ENCODE results near the gene ROR2. TPM values are rescaled to one million over a fixed set of nuclear protein-coding genes. Genes with fewer than 3 reads are reported as not detected.

The ROR2 gene
- total RNA-seq, 1 donor from 2014 or later, result 18.6 TPM

DNA sequence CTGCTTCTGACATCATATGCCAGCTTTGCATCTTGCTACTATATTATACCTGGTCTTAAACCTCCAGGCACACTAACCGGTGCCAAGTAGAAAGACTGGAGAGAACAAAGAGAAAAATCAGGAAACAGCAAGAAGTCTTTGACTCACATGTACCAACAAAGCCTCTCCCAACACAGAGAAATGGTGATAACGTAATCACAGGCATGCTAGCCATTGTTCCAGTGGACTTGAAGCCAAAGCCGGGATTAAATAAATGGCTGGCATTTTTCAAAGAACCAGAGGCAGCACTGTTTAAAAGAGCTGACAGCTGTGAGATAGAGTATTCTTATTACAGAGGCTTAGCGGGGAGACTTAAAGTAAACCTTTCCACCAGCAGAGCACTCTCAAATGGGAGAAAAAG is 378.0 kb downstream of the ROR2 start:
- H3K27ac Mint-ChIP-seq (ENCODE audit: unreplicated experiment), result no peak overlapping the region
- peaks cover 3% of the 10 kb centered on the region for H3K36me3 Mint-ChIP-seq (ENCODE audit: low read depth)
- TF ChIP-seq, protein P1, sequence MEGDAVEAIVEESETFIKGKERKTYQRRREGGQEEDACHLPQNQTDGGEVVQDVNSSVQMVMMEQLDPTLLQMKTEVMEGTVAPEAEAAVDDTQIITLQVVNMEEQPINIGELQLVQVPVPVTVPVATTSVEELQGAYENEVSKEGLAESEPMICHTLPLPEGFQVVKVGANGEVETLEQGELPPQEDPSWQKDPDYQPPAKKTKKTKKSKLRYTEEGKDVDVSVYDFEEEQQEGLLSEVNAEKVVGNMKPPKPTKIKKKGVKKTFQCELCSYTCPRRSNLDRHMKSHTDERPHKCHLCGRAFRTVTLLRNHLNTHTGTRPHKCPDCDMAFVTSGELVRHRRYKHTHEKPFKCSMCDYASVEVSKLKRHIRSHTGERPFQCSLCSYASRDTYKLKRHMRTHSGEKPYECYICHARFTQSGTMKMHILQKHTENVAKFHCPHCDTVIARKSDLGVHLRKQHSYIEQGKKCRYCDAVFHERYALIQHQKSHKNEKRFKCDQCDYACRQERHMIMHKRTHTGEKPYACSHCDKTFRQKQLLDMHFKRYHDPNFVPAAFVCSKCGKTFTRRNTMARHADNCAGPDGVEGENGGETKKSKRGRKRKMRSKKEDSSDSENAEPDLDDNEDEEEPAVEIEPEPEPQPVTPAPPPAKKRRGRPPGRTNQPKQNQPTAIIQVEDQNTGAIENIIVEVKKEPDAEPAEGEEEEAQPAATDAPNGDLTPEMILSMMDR (IDR thresholded peaks at IDR 0.05), result no peak
- peaks cover 2% of the 10 kb centered on the region for H3K27me3 Mint-ChIP-seq (ENCODE audit: low read depth)
- peaks cover 18% of the 10 kb centered on the region for H3K9me3 Mint-ChIP-seq (ENCODE audit: low read depth)
- no peak for DNase-seq (ENCODE audit: low spot score)
- no peaks in the 10 kb centered on the region for H3K4me1 Mint-ChIP-seq (ENCODE audit: low read depth)
- H3K4me3 Mint-ChIP-seq (ENCODE audit: unreplicated experiment), result no peak overlapping the region

DNA sequence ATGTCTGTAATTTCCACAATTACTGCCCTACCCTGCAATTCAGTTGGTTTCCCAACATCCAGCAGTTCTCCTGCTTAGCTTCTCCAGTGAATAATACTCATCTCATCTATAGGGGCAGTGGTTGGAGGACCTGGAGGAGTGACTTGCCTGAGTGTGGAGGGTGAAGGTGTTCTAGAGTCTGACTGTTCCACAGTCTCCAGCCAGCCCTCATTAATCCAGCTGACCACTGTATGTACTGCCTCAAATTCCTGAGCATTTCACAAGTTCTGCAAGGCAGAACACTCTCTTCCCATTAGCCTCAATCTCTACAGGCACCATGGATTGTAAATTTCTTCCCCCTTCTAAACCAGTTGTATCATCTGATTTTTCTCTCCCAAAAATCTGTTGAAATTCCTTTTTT is 379.0 kb downstream of the ROR2 start:
- Mint-ChIP-seq H3K9me3 (ENCODE audit: low read depth) (peaks cover 18% of the 10 kb centered on the region), H3K36me3 (ENCODE audit: low read depth) (peaks cover 3% of the 10 kb centered on the region), H3K4me3 (ENCODE audit: unreplicated experiment) (no peak overlapping the region), H3K27ac (ENCODE audit: unreplicated experiment) (no peak overlapping the region), H3K4me1 (ENCODE audit: low read depth) (no peaks in the 10 kb centered on the region), H3K27me3 (ENCODE audit: low read depth) (peaks cover 2% of the 10 kb centered on the region)
- TF ChIP-seq, protein P1 (IDR thresholded peaks at IDR 0.05), result no peak
- DNase-seq (ENCODE audit: low spot score), result no peak

DNA sequence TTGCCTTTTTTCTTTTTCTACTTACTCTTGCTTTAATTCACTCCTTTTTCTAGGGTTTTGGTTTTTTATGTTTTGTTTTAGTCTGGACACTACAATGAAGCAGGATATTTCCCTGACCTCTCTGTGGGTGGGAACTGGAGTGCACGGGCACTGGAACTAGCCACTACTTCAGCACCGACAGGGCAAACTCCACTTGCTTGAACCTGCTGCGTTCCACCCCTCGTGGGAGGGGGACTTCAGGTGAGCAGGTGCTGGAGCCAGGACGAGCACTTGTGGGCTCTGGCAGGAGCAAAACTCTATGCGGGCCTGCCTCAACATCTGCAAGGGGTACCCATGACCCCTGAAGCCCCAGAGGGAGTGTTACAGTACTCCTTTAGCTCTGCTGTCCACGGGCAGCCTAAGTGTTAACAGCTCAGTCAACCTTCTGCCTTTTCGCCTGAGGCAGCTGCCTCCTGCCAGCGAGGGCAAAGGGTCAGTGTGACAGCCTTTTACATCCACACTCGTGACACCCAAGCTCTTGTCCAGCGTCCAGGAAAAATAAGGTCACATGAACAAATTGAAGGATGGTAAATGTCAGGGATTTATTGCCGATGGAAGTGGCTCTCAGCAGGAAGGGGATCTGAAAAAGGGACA is 382.3 kb downstream of the ROR2 start:
- H3K36me3 Mint-ChIP-seq (ENCODE audit: low read depth), result peaks cover 3% of the 10 kb centered on the region
- TF ChIP-seq, protein P1 (IDR thresholded peaks at IDR 0.05), result no peak
- no peak overlapping the region for H3K27ac Mint-ChIP-seq (ENCODE audit: unreplicated experiment)
- no peaks in the 10 kb centered on the region for H3K4me1 Mint-ChIP-seq (ENCODE audit: low read depth)
- no peak overlapping the region for H3K4me3 Mint-ChIP-seq (ENCODE audit: unreplicated experiment)
- peaks cover 18% of the 10 kb centered on the region for H3K9me3 Mint-ChIP-seq (ENCODE audit: low read depth)
- peaks cover 2% of the 10 kb centered on the region for H3K27me3 Mint-ChIP-seq (ENCODE audit: low read depth)
- DNase-seq (ENCODE audit: low spot score), result no peak

DNA sequence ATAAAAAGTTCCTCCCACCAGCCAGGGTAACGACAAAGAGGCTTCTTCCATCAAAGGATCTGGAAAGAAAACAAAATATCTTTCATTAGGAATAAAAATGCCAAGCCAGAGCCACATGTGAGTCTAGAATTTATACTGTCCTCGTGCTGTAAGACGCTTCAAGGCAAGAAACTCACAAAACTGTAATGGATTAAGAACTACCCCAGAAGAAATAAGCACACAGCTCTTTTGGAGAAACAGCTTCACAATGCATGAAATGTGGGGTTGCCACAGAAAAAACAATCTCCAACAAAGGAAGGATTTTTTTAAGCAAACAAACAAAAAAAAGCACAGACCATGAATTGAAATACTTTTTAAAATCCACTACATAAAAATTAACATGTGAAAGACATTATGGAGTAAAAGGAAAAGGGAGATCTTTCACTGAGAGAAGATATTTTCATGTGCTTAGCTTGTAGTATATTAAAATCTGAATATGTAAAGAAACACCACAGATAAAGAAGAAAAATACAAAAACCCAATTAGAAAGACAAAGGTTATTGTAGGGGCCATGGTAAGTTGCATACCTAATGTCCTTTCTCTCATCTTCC is 385.9 kb downstream of the ROR2 start:
- no peaks in the 10 kb centered on the region for H3K36me3 Mint-ChIP-seq (ENCODE audit: low read depth)
- H3K4me3 Mint-ChIP-seq (ENCODE audit: unreplicated experiment), result no peak overlapping the region
- H3K27me3 Mint-ChIP-seq (ENCODE audit: low read depth), result no peaks in the 10 kb centered on the region
- peaks cover 15% of the 10 kb centered on the region for H3K4me1 Mint-ChIP-seq (ENCODE audit: low read depth)
- TF ChIP-seq, protein P1 (IDR thresholded peaks at IDR 0.05), result no peak
- DNase-seq (ENCODE audit: low spot score), result no peak
- H3K27ac Mint-ChIP-seq (ENCODE audit: unreplicated experiment), result no peak overlapping the region
- peaks cover 9% of the 10 kb centered on the region for H3K9me3 Mint-ChIP-seq (ENCODE audit: low read depth)

DNA sequence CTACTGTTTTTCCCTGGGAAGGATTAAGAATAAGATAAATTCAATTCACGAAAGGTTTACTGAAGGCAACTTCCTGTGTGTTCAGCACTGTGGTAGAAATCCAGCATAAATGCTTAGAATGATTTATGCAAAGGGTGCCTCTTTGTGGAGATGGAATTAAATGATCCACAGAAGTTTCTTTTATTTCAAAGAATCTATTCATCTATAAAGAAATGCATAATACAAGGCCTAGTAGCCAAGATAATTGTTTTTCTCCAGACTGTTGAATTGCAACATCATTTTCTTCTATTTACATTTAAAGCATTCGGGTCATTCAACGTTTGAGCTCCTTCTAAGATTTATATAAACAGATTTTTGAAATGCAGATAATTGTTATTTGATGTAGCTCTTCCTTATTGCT is 387.6 kb downstream of the ROR2 start:
- H3K27ac Mint-ChIP-seq (ENCODE audit: unreplicated experiment), result no peak overlapping the region
- peaks cover 15% of the 10 kb centered on the region for H3K4me1 Mint-ChIP-seq (ENCODE audit: low read depth)
- no peaks in the 10 kb centered on the region for H3K27me3 Mint-ChIP-seq (ENCODE audit: low read depth)
- no peaks in the 10 kb centered on the region for H3K9me3 Mint-ChIP-seq (ENCODE audit: low read depth)
- no peak for DNase-seq (ENCODE audit: low spot score)
- no peak overlapping the region for H3K4me3 Mint-ChIP-seq (ENCODE audit: unreplicated experiment)
- H3K36me3 Mint-ChIP-seq (ENCODE audit: low read depth), result no peaks in the 10 kb centered on the region
- TF ChIP-seq, protein P1 (IDR thresholded peaks at IDR 0.05), result peak; percentile 57

Data from chondrocyte (in vitro differentiated cells).